H9 (cell line): ENCODE measurements around the gene TMEM151B. TPM values are rescaled to one million over a fixed set of nuclear protein-coding genes. Genes with fewer than 3 reads are reported as not detected.

Experiments
- DNase-seq: peaks from one replicate; pipeline ENCODE4 v3.0.0-alpha.2; 2017
- H2AFZ ChIP-seq: one replicate; pipeline ENCODE4 v1.6.1; 2013; ENCODE audit warnings: mild to moderate bottlenecking, low read length, control low read depth, moderate library complexity
- H2AK5ac ChIP-seq: 2 replicates; pipeline ENCODE4 v1.6.1; 2013; ENCODE audit warnings: low read length, control low read depth, mixed read lengths; ENCODE audit not compliant: insufficient read length
- H2BK120ac ChIP-seq: one replicate; pipeline ENCODE4 v1.6.1; 2013; ENCODE audit warnings: low read depth, mild to moderate bottlenecking, low read length, control low read depth, inconsistent platforms; ENCODE audit not compliant: poor library complexity, severe bottlenecking
- H2BK12ac ChIP-seq: 2 replicates; pipeline ENCODE4 v1.6.1; 2013; ENCODE audit warnings: low read length, control low read depth, mixed read lengths, low read depth; ENCODE audit not compliant: insufficient read length
- H2BK15ac ChIP-seq: 2 replicates; pipeline ENCODE4 v1.6.1; 2013; ENCODE audit warnings: low read depth, low read length, control low read depth
- H2BK20ac ChIP-seq: one replicate; pipeline ENCODE4 v1.6.1; 2013; ENCODE audit warnings: low read depth, mild to moderate bottlenecking, low read length, control low read depth, inconsistent platforms; ENCODE audit not compliant: poor library complexity, severe bottlenecking
- H2BK5ac ChIP-seq: 2 replicates; pipeline ENCODE4 v1.6.1; 2013; ENCODE audit warnings: low read length, control low read depth, mixed read lengths; ENCODE audit not compliant: insufficient read length
- H3K14ac ChIP-seq: 2 replicates; pipeline ENCODE4 v1.6.1; 2013; ENCODE audit warnings: low read length, control low read depth; ENCODE audit not compliant: insufficient read depth
- H3K18ac ChIP-seq: 2 replicates; pipeline ENCODE4 v1.6.1; 2013; ENCODE audit warnings: low read depth, mild to moderate bottlenecking, mixed read lengths, low read length, control low read depth; ENCODE audit not compliant: insufficient read length
- H3K23ac ChIP-seq: 2 replicates; pipeline ENCODE4 v1.6.1; 2013; ENCODE audit warnings: low read length, control low read depth, mixed read lengths, low read depth; ENCODE audit not compliant: insufficient read length
- H3K23me2 ChIP-seq: 2 replicates; pipeline ENCODE4 v1.6.1; 2013; ENCODE audit warnings: low read depth, mild to moderate bottlenecking, mixed read lengths, low read length, control low read depth; ENCODE audit not compliant: insufficient read length, poor library complexity, severe bottlenecking
- H3K27ac ChIP-seq: 2 replicates; pipeline ENCODE4 v1.5.1; 2013; ENCODE audit warnings: low read length, control low read depth, mixed read lengths, low read depth; ENCODE audit not compliant: insufficient read length
- H3K27me3 ChIP-seq: 2 replicates; pipeline ENCODE4 v1.6.1; 2013; ENCODE audit warnings: low read length, control low read depth, inconsistent platforms; ENCODE audit not compliant: insufficient read depth
- H3K4ac ChIP-seq: 2 replicates; pipeline ENCODE4 v1.6.1; 2013; ENCODE audit warnings: low read depth, mild to moderate bottlenecking, control low read depth, inconsistent platforms, low read length, moderate library complexity
- H3K4me1 ChIP-seq: 2 replicates; pipeline ENCODE4 v1.6.1; 2013; ENCODE audit warnings: low read length, control low read depth, inconsistent platforms; ENCODE audit not compliant: insufficient read depth
- H3K4me2 ChIP-seq: 2 replicates; pipeline ENCODE4 v1.6.1; 2013; ENCODE audit warnings: low read length, control low read depth, mixed read lengths; ENCODE audit not compliant: insufficient read length, insufficient read depth
- H3K56ac ChIP-seq: 2 replicates; pipeline ENCODE4 v1.6.1; 2013; ENCODE audit warnings: low read depth, mild to moderate bottlenecking, mixed read lengths, low read length, control low read depth; ENCODE audit not compliant: insufficient read length
- H3K79me1 ChIP-seq: 2 replicates; pipeline ENCODE4 v1.6.1; 2013; ENCODE audit warnings: low read depth, mild to moderate bottlenecking, moderate library complexity, low read length, control low read depth, inconsistent platforms; ENCODE audit not compliant: insufficient read depth, poor library complexity, severe bottlenecking
- H3K79me2 ChIP-seq: 2 replicates; pipeline ENCODE4 v1.6.1; 2013; ENCODE audit warnings: low read length, control low read depth, inconsistent platforms; ENCODE audit not compliant: insufficient read depth
- H3K9ac ChIP-seq: 2 replicates; pipeline ENCODE4 v1.6.1; 2013; ENCODE audit warnings: low read length, control low read depth, mixed read lengths; ENCODE audit not compliant: insufficient read length; ENCODE audit errors: extremely low read depth
- H3K9me3 ChIP-seq: one replicate; pipeline ENCODE4 v1.6.1; 2013; ENCODE audit warnings: low read depth, low read length, inconsistent platforms; ENCODE audit not compliant: control insufficient read depth
- H3T11ph ChIP-seq: one replicate; pipeline ENCODE4 v1.6.1; 2013; ENCODE audit warnings: mild to moderate bottlenecking, low read length, control low read depth, inconsistent platforms
- H4K20me1 ChIP-seq: one replicate; pipeline ENCODE4 v1.6.1; 2013; ENCODE audit not compliant: control insufficient read depth, insufficient read length, insufficient read depth
- H4K5ac ChIP-seq: 2 replicates; pipeline ENCODE4 v1.6.1; 2013; ENCODE audit warnings: low read depth, mild to moderate bottlenecking, mixed read lengths, low read length, control low read depth; ENCODE audit not compliant: insufficient read length
- H4K8ac ChIP-seq: replicated peaks from 2 replicates; pipeline ENCODE4 v1.6.1; 2013; ENCODE audit warnings: low read length, control low read depth, mixed read lengths, low read depth; ENCODE audit not compliant: insufficient read length
- H4K91ac ChIP-seq: 2 replicates; pipeline ENCODE4 v1.6.1; 2013; ENCODE audit warnings: low read depth, mild to moderate bottlenecking, moderate library complexity, mixed read lengths, low read length, control low read depth; ENCODE audit not compliant: insufficient read length
- H3K27ac Mint-ChIP-seq, 3 experiments: 2 replicates in 2 of 3; 3 replicates in 1 of 3; pipeline ENCODE4 v1.8.0; 2020 to 2021; ENCODE audit warnings: mixed read lengths in 3 of 3, mild to moderate bottlenecking in 1 of 3, moderate library complexity in 1 of 3
- H3K27me3 Mint-ChIP-seq: 2 replicates; pipeline ENCODE4 v1.8.0; 2021; ENCODE audit warnings: low read depth, mild to moderate bottlenecking, moderate library complexity, mixed read lengths
- H3K36me3 Mint-ChIP-seq, 3 experiments: 2 replicates in 2 of 3; 3 replicates in 1 of 3; pipeline ENCODE4 v1.8.0; 2020 to 2021; ENCODE audit warnings: low read depth in 3 of 3, mixed read lengths in 3 of 3; ENCODE audit not compliant: insufficient read depth in 1 of 3
- H3K4me1 Mint-ChIP-seq, 2 experiments: 2 replicates each; pipeline ENCODE4 v1.8.0; 2020; ENCODE audit warnings: mixed read lengths in 2 of 2
- H3K4me3 Mint-ChIP-seq, 2 experiments: 2 replicates in 1 of 2; 3 replicates in 1 of 2; pipeline ENCODE4 v1.8.0; 2020 to 2021; ENCODE audit warnings: mild to moderate bottlenecking in 2 of 2, mixed read lengths in 2 of 2, moderate library complexity in 1 of 2
- H3K9me3 Mint-ChIP-seq, 2 experiments: 2 replicates in 1 of 2; 3 replicates in 1 of 2; pipeline ENCODE4 v1.8.0; 2020; ENCODE audit warnings: mild to moderate bottlenecking in 2 of 2, mixed read lengths in 2 of 2, moderate library complexity in 1 of 2
- total RNA-seq: library from RNA; stranded (reverse); gene quantifications from 2 replicates; pipeline ENCODE4 v1.2.1, GENCODE V29; 2021
- TF ChIP-seq, protein P1 (sequence below): fragments of 200-600 bp; sonication (generic); conservative IDR thresholded peaks from 3 replicates; pipeline ENCODE4 v1.8.0; 2021; ENCODE audit warnings: antibody characterized with exemption, mild to moderate bottlenecking

TMEM151B gene
- total RNA-seq, 1 experiment from 2014 or later: 2.4 TPM

DNA sequence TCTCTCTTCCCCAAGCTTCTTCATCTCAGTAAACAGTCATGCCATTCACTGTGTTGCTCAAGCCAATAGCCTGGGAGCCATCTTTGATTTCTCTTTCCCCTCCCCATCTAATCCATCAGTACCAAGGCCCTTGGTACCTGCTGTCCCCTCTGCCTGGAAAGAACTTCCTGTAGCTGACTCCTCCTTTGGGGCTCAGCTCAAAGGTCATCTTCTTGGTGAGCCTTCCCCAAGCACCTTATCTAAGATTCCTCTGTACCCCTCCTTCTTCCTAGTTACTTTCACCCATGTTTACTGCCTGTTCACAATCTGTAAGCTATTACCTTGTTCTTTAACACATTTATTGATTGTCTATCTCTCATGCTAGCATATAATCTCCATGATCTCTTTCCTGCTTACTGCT is 39.4 kb downstream of the TMEM151B start:
- Mint-ChIP-seq H3K27ac (no peak overlapping the region), H3K4me1 (peaks cover 9% of the 10 kb centered on the region in 2 experiments), H3K36me3 (peaks cover 27 to 68% (median 61%) of the 10 kb centered on the region in 3 experiments), H3K27me3 (no peaks in the 10 kb centered on the region; the same call in 1 of the 2 replicates), H3K4me3 (no peak overlapping the region), H3K9me3 (no peaks in the 10 kb centered on the region)
- no peak overlapping the region for H3K56ac ChIP-seq
- H3K27ac ChIP-seq: no peak overlapping the region
- no peak overlapping the region for H3K14ac ChIP-seq
- no peak overlapping the region for H2BK5ac ChIP-seq
- H3K79me1 ChIP-seq: peaks cover 5% of the 10 kb centered on the region
- H4K20me1 ChIP-seq: no peaks in the 10 kb centered on the region
- TF ChIP-seq, protein P1, sequence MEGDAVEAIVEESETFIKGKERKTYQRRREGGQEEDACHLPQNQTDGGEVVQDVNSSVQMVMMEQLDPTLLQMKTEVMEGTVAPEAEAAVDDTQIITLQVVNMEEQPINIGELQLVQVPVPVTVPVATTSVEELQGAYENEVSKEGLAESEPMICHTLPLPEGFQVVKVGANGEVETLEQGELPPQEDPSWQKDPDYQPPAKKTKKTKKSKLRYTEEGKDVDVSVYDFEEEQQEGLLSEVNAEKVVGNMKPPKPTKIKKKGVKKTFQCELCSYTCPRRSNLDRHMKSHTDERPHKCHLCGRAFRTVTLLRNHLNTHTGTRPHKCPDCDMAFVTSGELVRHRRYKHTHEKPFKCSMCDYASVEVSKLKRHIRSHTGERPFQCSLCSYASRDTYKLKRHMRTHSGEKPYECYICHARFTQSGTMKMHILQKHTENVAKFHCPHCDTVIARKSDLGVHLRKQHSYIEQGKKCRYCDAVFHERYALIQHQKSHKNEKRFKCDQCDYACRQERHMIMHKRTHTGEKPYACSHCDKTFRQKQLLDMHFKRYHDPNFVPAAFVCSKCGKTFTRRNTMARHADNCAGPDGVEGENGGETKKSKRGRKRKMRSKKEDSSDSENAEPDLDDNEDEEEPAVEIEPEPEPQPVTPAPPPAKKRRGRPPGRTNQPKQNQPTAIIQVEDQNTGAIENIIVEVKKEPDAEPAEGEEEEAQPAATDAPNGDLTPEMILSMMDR: no peak
- no peak overlapping the region for H4K5ac ChIP-seq
- no peak overlapping the region for H3K23ac ChIP-seq
- no peak overlapping the region for H3K4ac ChIP-seq
- H2AK5ac ChIP-seq: no peak overlapping the region
- H3K9ac ChIP-seq: no peak overlapping the region
- no peak overlapping the region for H2AFZ ChIP-seq
- no peak overlapping the region for H2BK120ac ChIP-seq
- H3K4me2 ChIP-seq: no peak overlapping the region
- no peak overlapping the region for H2BK20ac ChIP-seq
- H3K9me3 ChIP-seq: no peaks in the 10 kb centered on the region
- no peak overlapping the region for H4K8ac ChIP-seq
- no peak overlapping the region for H4K91ac ChIP-seq
- H3K18ac ChIP-seq: no peak overlapping the region
- no peak for DNase-seq
- no peak overlapping the region for H2BK12ac ChIP-seq
- no peaks in the 10 kb centered on the region for H3K4me1 ChIP-seq
- H3K79me2 ChIP-seq: peaks cover 6% of the 10 kb centered on the region; the same call in 1 of the 2 replicates
- H3K27me3 ChIP-seq: peaks cover 2% of the 10 kb centered on the region; the same call in 1 of the 2 replicates
- no peak overlapping the region for H2BK15ac ChIP-seq
- H3K23me2 ChIP-seq: peaks cover 4% of the 10 kb centered on the region
- H3T11ph ChIP-seq: no peak overlapping the region
